Esophagus squamous epithelium (tissue), 4 donors: ENCODE data around the gene CNTNAP2.

Source experiments
- CTCF ChIP-seq, 6 experiments: fragments of 450-650 bp in 4 of 6; fragments of 200-600 bp in 2 of 6; sonication (generic) in 2 of 6; IDR thresholded peaks; one replicate each; pipeline ENCODE4 v1.5.1; 2016 to 2019; ENCODE audit warnings: antibody characterized with exemption in 6 of 6, mild to moderate bottlenecking in 4 of 6, moderate library complexity in 4 of 6
- POLR2A ChIP-seq, 4 donors: fragments of 450-650 bp; IDR thresholded peaks; one replicate each; pipeline ENCODE4 v1.6.1; 2017; ENCODE audit warnings: antibody characterized with exemption in 4 of 4, mild to moderate bottlenecking in 4 of 4, moderate library complexity in 3 of 4

DNA sequence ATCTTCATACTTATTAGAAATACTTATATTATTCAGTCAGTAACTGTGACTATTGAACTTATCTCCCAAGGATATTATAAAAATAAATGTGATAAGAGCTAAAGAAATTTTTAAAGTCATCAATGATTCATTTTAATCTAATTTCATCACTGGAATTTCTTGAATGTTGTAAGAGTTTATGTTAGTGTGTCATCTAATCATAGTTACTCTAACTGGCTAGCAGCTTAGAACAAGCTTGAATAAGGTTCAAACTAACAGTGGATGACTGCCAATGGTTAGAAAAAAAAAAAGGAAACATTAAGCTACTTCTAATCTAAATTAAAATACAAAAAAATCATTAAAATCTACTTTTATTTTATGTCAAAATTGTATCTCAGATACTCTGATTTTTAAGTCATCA, 1066.3 kb downstream of the CNTNAP2 start:
- TF ChIP-seq CTCF (IDR thresholded peaks at IDR 0.05), result no peak
- no peak for TF ChIP-seq POLR2A (IDR thresholded peaks at IDR 0.05)
